GM18520 (cell line): ENCODE results near the gene GRB10.

ENCODE experiments used
- ATAC-seq: cut with Tn5 transposase; IDR thresholded peaks from one replicate; pipeline ENCODE4 v1.9.1; 2021; ENCODE audit not compliant: unreplicated experiment

GRB10 gene

GRCh38 chr7:50782375-50783208, at the start of gene GRB10:
TSS of gene GRB10 (minus strand) at chr7:50782896. CDS start at chr7:50732322, 50,574 bp downstream.
- ATAC-seq = no peak

DNA sequence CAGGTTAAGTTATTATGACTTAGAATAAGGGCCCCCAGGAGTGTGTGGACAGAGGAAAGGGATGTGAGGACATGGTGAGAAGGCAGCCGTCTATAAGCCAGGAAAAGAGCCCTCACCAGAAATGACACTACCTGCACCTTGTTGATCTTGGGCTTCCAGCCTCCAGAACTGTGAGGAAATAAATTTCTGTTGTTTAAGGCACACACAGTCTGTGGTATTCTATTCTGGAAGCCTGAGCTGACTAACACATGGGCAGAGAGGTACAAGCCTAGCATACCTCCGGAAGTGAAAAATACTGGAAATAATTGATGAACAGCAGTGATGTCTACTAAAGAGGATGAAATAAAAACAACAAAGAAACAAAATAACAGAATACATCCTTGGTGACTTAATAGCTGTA, 46.1 kb upstream of the GRB10 start:
- no peak for ATAC-seq

DNA sequence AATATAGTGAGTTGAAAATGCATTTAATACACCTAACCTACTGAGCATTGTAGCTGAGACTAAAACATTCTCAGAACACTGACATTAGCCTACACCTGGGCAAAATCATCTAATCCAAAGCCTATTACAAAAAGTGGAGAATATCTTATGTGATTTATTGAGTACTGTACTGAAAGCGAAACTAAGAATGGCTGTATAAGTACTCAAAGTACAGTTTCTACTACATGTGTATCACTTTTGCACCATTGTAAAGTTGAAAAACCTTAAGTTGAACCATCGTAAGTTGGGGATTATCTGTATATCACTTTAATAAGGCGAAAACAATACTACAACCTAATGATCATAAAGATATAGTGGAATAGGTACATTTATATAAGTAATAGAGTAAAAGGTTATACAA, 45.4 kb upstream of the GRB10 start:
- no peak for ATAC-seq

DNA sequence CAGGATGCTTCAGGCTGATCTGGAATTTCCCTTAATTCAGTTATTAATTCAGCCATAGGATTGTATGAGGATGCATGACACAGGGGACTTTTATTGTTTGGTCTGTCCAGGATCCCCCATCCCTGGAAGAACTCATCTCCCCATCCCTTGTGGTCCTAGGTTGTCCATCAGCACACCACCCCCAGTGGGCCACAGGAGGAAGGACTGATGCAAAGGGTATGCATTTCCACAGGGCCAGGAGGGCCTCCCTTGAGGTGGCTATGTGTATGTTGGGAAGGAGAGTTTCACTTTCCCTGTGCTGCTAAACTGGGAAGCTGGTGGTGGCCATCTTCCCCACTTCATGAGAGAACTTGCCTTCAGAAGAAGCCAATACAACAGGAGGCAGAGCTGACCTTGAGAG, 44.6 kb upstream of the GRB10 start:
- ATAC-seq = no peak

DNA sequence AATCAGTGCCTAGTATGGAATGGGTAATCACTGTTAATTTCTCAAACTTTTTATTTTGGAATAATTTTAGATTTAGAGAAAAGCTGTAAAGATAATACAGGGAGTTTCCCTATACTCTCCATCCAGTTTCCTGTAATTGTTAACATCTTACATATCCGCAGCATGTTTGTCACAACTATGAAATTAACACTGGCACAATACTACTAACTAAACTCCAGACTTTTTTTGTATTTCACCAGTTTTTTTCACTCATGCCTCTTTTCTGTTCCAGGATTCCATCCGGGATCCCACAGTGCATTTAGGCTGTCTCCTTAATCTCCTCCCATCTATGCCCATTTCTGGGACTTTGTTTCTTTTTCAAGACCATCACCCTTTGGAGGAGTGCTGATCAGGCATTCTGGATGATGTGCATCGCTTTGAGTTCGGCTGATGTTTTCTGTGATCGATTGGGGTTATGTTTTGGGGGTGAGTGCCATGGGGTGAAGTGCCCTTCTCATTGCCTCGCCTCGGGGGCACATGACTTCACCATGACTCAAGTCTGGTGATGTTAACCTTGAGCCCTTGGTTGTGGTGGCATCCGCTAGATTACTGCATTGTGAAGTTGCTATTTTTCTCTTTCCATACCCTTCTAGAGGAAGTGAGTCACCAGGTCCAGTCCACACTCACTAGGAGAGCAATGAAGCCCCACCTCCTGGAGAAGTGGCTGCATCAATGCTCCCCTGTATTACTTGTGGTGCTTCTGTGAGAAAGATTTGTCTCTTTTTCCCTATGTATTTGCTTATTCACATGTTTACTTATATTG, 43.9 kb upstream of the GRB10 start:
- no peak for ATAC-seq

DNA sequence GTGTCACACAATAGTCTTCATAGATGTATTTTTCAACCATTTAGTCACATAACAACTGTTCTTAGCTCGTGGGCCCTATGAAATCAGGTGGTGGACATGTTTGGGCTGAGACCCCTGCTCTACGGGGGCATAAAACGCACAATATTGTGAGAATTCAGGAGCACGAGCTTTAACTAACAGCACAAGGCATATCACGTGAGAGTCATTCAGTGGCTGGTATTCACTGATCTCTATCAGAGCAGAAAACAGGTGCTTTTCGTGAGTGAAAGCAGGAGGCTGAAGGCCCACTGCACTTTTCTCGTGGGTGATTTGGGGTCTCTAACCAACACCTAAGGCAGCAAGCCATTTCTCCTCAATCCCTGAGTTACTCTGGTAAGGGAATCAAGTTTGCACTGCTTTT, 42.8 kb upstream of the GRB10 start:
- no peak for ATAC-seq

GRCh38 chr7:50824882-50825281, 42.2 kb upstream of the GRB10 start:
- ATAC-seq = no peak

GRCh38 chr7:50822706-50823105, 40.0 kb upstream of the GRB10 start:
- no peak for ATAC-seq

DNA sequence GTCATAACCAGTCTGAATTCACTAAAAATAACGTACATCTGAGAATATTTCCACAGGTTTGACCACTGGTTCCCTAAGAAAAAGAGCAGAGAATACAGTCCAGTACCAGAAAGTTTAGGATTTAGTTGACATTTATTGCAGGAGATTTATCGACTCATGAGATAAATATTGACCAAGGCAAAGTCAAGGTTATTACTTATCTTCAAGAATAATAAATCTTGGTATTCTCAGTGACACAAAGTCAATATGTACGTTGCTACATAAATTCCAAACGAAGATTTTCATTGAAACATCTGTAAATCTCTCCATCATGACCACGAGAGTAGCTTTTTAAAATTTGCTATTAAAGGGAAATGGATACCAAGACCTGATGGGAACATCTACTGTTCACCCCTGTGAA, 39.4 kb upstream of the GRB10 start:
- ATAC-seq = no peak

DNA sequence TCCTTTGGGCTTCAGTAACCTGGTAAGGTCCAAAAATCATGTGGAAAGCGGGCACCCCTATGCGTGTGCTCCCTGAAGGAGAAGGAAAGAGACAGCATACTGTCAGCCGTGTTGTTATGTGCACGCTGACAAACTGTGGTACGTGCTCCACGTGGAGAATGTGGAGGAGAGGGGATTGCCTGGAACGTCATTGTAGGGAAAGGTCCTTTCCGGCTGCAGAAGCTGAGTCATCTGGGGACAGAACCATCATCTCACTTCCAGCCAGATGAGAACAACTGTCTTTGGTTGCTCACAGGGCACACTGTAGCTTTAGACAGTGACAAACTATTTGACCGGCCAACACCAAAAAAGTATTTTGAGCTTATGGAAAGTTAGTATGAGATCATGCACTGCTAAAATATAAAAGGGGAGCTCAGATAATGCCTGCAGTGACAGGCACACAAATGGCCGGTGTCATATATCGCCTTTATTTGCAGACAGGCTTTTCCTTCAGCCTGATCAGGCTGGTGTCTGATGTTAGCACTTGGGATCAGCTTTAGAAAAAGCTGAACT, 38.8 kb upstream of the GRB10 start:
- no peak for ATAC-seq

GRCh38 chr7:50818324-50818723, 35.6 kb upstream of the GRB10 start:
- no peak for ATAC-seq

DNA sequence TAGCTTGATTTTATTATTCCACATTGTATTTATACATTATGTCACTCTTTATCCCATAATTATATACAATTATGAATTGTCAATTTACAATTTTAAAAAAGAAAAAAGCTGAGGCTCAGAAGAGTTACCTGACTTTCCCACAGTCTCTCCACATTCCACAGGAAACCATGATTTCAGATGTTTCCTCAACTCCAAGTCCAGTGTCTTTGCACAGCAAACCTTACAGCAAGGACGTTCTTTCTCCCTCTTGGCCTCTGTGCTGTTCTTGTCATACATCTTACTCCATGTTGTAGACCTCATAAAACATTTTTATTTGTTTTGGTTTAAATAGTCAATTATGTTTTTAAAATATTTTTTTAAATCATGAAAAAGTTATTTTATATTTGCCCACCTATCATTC, 34.9 kb upstream of the GRB10 start:
- no peak for ATAC-seq

- ATAC-seq = no peak
These were observed 32.4 kb upstream of the GRB10 start for GRCh38 chr7:50815138-50815537.

DNA sequence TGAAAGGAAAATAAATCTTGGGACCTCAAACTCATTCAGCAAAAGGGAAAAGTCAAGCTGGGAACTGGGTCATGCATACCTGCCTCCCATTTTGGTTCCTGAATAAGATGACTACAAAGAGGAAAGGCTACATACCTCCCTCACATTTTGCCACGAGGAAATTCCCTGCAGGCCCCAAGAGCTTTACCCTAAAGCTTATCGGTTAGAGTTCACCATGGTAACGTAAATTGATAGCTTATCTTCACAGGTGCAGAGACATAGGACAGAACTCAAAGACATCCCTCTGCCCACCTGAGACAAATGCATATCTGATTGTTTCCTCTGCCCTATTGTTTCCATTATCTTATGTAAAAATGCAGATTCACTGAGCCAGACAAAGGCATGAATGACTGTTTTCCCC, 31.5 kb upstream of the GRB10 start:
- ATAC-seq = no peak

- no peak for ATAC-seq
These were observed 30.3 kb upstream of the GRB10 start for GRCh38 chr7:50812841-50813475.

GRCh38 chr7:50812094-50812493, 29.4 kb upstream of the GRB10 start:
- ATAC-seq = no peak

DNA sequence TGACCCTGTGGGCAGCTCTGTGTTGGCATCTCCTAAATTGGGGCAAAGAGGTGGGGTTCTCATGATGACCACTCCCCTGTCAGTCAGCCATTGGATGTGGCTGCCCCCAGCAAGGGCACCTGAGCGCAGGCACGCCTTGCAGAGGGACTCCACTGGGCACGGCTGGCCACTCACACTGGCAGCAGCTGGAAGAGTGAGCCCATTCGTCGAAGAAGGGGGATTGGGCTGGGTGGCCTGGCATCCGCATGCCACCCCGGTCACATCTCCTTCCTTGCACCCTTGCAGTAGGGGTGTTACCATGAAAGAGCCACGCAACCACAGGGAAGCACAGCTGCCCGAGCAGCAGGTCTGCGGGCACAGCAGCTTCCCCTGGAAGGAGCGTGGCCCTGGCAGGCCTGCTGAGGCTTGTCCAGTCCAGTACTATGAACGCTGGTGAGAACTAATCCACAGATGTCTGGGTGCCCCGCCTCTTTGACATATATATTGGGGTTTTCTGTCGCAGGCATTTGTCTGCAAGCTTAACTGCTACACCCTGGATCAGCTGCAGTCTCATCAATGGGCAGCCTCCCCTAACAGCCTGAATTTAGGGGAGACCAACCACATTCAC, 25.7 kb upstream of the GRB10 start:
- no peak for ATAC-seq

DNA sequence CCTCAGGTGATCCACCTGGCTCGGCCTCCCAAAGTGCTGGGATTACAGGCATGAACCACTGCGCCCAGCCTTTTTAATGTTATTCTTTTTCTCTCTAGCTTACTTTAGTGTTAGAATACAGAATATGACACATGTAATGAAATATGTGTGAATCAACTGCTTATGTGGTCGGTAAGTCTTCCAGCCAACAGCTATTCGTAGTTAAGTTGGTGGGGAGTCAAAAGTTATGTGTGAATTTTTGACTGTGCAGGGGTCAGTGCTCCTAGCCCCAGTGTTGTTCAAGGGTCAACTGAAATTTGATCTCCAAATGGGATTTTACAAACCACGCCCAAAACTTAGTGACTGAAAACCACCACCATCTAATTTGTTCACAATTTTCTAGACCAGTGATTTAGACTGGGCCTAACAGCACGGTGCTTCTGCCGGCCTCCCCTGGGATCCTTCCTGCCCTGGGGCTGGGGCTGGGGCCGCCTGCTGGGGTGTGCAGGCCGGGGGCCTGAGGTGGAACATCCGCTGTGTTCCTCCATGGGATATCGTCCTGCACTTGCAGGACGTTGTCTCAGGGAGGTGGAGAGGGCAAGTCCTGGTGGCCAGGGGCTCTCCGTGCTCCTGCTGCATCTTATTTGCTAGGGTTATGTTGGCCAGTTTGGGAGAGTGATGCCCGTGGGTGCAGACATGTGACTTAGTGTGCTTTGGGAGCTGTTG, 24.5 kb upstream of the GRB10 start:
- ATAC-seq = no peak

GRCh38 chr7:50806143-50806542, 23.4 kb upstream of the GRB10 start:
- ATAC-seq = no peak

GRCh38 chr7:50805447-50806125, 22.9 kb upstream of the GRB10 start:
- no peak for ATAC-seq
